GM18505 (cell line): Measurements from ENCODE around the gene RALGPS2.

ENCODE experiments used
- ATAC-seq: cut with Tn5 transposase; IDR thresholded peaks from one replicate; pipeline ENCODE4 v1.9.1; 2021; ENCODE audit not compliant: unreplicated experiment
- POLR2A ChIP-seq: IDR thresholded peaks from 4 replicates; pipeline ENCODE4 v1.6.1; 2011; ENCODE audit warnings: borderline replicate concordance; ENCODE audit not compliant: insufficient read depth, insufficient read length; ENCODE audit errors: extremely low read depth

The RALGPS2 gene

DNA sequence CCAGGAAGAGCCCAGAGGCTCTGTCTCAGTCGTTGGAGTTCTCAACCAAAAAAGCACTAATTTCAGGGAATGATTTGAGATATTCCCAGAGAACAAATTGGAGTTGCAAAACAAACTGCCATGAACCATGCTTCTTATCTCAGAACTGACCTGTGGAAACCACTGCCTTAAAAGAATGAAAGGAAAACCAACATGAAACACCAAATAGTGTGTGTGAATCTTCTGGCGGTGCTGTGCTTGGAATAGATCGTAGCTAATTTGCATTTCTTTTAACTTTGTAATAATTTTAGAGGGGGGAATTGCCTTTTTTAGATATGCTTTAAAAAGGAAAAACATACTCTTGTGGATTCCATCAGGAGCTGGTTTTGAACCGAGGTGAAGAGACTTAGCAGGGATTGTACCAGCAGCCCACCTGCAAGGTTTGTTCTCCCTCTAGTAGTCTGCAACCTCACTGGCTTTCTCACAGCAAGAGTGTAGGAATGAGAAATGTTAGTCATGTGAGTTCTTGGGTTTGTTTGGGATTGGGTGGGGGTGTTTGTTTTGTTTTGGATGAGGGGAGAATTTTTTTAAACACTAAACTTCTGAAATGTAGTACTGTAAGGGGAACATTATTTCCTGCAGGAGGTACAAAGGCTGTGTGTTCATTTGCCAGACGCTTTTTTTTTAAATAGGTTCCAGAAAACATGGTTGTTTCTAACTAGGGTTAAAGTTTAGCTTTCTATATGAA, 191.6 kb downstream of the RALGPS2 start:
- no peak for TF ChIP-seq POLR2A
- ATAC-seq: no peak

DNA sequence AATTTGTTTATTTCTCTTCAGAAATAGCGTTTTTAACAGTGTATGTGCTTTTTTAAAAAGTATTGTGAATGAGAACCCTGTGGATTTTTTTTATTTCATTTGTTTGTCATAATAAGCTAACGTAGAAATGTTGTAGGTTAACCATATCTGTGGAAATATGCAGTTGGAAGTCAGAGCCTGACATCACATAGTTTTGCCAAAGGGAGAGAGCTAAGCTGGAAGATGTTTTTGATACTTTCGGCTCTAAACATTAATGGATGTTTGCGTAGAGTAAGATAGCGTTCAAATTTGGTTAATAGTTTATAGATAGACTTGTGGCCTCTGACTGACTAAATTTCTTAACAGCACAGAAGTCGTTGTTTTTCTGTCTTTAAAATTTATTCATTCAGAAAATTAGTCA, 193.3 kb downstream of the RALGPS2 start:
- TF ChIP-seq POLR2A: no peak
- no peak for ATAC-seq

DNA sequence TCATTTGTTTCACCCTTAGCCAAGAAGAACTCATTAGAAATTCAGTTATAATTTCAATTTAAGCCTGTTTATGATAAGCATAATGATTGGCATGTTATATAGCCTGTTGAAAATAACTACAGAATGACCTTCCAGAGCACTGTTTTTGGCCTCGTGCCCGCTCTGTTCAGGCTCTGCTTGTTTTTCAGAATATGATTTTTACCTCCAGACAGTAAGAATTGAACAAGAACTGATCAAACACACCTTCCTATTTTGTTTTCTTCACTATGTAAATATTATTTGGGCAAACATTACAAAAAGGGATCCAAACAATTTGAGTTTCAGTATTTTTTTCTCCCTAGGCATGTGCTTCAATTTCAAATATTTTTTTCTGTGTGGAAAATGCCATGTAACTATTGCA, 193.9 kb downstream of the RALGPS2 start:
- ATAC-seq: no peak
- TF ChIP-seq POLR2A: no peak

DNA sequence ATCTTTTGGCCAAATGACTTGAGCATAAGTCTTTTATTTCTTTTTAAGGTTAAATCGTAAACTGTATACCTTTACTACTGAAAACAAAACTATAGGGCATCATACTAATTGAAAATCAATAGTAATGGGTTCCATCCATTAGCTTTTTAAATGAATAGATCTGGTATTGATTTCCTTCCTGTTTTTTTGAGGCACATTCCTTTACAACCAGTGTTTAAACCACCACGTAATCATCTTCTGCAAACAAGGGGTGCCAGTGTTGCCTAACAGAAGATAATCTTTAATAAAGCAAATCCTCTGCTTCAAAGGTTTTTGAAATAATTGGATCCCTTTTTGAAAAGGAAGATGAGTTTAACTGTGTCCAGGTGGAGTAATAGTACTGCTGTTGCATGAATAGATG, 194.5 kb downstream of the RALGPS2 start:
- TF ChIP-seq POLR2A: no peak
- no peak for ATAC-seq

DNA sequence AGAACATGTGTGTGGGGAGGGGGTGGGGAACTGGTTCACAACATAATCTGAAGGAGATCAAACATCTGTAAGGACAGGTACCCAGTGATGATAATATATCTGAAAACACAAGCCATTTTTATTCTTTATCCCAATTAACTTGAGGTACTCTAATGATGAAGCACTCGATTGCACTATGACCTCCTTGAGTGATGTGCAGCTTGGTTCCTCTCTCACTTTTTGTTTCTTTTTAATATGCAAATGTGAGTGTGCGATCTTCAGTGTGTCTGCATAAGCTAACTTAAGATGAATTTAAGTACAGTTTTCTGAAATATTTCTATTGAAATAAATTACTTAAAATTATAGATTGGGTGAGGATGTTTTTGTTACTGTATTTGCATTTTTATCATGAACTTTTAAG, 196.5 kb downstream of the RALGPS2 start:
- no peak for TF ChIP-seq POLR2A
- no peak for ATAC-seq

DNA sequence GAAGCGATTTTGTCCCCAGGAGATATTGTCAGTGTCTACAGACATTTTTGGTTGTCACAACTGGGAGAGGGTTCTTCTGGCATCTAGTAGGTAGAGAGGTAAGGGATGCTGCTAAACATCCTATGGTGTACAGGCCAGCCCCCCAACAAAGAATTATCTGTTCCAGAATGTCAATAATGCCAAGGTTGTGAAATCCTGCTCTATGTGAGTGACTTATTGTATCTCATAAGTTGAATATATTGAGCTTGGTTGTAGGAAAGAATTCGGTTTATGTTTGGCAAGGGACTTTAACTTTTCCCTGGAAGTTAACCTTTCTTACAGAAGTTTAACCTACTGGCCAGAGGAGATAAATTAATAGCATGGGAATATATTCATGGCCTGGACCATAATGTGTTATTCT, 198.5 kb downstream of the RALGPS2 start:
- no peak for ATAC-seq
- no peak for TF ChIP-seq POLR2A

DNA sequence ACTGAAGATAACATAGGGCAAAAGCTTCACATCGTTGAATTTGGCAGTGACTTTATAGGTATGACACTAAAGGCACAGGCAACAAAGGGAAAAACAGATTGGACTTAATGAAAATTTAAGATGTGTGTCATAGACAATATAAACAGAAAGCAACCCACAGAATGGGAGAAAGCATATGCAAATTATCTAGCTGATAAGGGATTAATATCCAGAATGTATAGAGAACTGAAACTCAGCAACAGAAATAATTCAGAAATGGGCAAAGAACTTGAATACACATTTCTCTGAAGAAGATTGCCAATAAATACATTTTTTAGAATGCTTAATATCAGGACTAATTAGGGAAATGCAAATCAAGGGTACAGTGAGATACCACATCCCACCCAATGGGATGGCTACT, 201.0 kb downstream of the RALGPS2 start:
- TF ChIP-seq POLR2A: no peak
- peak; percentile 59 for ATAC-seq

DNA sequence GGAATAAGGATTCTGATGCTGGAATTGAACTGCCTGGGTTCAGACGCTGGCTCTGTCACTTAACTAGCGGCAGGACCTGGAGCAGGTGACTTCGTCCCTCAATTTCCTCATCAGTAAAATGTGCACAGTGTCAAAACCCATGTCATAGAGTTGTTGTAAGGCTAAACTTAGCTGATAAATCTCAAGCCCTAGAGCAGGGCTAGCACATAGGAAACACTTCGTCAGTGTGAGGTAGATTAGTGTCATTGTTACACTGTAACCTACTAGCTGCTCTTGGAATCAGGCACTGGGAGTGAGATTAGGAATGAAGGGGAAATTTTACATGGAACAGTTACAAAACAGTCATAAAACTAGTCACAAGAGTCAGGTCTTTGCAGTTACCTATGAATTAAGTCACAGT, 202.0 kb downstream of the RALGPS2 start:
- no peak for TF ChIP-seq POLR2A
- ATAC-seq: no peak

DNA sequence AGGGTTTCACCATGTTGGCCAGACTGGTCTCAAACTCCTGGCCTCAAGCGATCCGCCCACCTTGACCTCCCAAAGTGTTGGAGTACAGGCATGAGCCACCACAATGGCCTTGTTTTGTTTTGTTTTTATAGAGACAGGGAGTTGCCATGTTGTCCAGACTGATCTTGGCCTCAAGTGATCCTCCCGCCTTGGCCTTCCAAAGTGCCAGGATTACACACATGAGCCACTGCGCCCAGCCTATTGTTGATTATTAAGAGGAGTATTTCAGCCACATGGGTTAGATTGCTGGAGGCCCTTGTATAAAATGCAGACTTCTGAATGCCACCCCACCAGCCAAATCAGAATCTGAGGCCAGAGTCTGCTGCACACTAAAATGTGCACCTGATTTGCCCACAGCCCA, 203.0 kb downstream of the RALGPS2 start:
- TF ChIP-seq POLR2A: no peak
- no peak for ATAC-seq

DNA sequence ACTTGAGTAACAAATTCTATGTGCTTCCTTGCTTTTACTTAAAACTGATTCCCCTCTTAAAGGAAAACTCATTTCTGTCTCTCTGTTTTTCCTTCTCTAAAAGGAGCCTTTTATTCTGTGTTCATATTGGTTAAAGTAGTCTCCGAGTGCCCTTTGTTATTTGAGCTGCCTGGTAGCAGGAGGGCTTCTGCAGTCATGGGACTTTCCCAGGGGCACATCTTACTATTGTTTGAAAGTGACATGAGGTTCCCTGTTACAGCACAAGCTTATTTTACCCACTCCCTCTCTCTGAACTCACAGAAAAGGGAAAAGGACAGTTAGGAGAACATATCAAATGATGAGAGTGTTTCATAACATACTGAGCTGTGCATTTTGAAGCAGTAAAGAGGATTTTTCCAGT, 203.9 kb downstream of the RALGPS2 start:
- no peak for ATAC-seq
- TF ChIP-seq POLR2A: no peak

DNA sequence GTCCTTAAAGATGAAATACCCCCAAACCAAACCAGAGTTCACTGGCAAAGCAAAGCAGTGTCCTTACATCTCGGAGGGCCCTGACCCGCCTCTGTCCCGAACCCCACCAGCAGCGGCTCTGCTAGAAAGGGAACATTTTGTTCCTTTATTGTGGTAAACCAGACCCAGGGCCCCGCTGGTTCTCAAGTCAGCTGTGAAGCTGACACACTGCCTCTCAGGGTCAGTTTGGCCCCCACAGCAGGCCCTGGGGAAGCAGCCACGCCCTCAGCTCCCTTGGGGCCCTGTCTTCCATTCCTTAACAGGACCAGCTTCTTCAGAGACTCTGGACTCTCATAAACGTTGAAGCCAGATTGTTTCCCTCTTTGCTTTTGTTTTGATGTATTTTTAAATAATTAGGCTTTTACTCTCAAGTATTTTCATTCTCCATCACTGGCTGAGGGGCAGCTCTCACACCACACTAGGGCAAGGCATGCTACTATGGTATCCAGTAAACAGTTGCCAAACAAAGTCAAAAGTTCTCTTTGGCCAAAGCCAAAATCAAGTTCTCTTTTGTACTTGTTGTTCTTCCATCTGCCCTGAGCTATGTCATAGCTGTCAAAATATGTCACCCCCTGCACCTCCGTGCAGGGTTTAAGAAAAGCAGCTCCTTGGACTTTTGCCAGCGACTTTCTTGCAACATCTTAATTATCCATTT, 207.0 kb downstream of the RALGPS2 start:
- ATAC-seq: no peak

DNA sequence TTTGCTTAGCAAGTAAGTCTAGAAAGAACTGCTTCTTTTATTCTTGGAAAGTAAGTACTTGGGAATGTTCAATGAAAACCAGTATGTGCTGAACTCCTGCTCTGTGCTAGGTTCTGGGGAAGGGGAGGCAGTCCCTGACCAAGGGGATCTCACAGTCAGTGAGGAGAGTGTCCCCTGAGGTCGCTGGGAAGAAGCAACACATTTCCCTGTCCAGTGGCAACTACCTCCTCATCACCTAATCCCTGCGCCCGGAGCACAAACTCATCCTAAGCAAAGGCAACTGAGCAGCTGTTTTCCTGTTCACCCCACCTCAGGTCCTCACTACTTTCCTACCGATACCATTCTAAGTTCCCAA, 207.5 kb downstream of the RALGPS2 start:
- no peak for TF ChIP-seq POLR2A
- ATAC-seq: no peak

More for the DNA sequence above, 207.0 kb downstream of the RALGPS2 start:
- no peak for TF ChIP-seq POLR2A

DNA sequence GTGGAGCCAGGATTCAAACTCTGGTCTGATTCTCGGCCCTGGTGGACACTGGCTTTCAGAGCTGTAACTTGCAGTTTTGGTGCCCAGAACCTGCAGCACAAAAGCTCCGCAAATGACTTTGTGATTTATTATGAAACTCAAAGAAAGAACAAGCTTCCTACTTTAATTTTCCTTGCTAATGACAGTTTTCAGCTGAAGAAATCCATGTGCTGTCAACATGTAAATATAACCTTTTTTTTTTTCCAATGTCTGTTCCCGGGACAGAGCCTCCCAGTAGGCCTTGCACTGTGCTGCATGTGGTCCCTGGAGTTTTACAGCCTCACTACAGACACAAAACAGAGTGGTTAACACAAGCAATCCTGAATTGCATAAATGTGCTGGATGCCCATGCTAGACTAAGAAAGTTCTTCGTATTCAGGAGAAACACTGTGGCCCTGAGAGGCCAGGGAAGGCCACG, 208.1 kb downstream of the RALGPS2 start:
- no peak for TF ChIP-seq POLR2A
- no peak for ATAC-seq
